Nephron progenitor cell (in vitro differentiated cells): Measurements from ENCODE around the gene SCD.

Experiments
- DNase-seq: peaks from one replicate; pipeline ENCODE4 v3.0.0; 2021
- H3K27ac Mint-ChIP-seq: 2 replicates; pipeline ENCODE4 v1.8.0; 2021; ENCODE audit warnings: mild to moderate bottlenecking, moderate library complexity, mixed read lengths
- H3K27me3 Mint-ChIP-seq: 2 replicates; pipeline ENCODE4 v1.8.0; 2021; ENCODE audit warnings: mild to moderate bottlenecking, low read depth, mixed read lengths; ENCODE audit not compliant: poor library complexity
- H3K36me3 Mint-ChIP-seq: 2 replicates; pipeline ENCODE4 v1.8.0; 2021; ENCODE audit warnings: low read depth, mixed read lengths
- H3K4me1 Mint-ChIP-seq: 2 replicates; pipeline ENCODE4 v1.8.0; 2021; ENCODE audit warnings: mixed read lengths
- H3K4me3 Mint-ChIP-seq: 2 replicates; pipeline ENCODE4 v1.8.0; 2021; ENCODE audit warnings: mild to moderate bottlenecking, moderate library complexity, mixed read lengths
- H3K9me3 Mint-ChIP-seq: 2 replicates; pipeline ENCODE4 v1.8.0; 2021; ENCODE audit warnings: mild to moderate bottlenecking, moderate library complexity, mixed read lengths
- CTCF ChIP-seq: fragments of 200-600 bp; sonication (generic); IDR thresholded peaks from 2 replicates; pipeline ENCODE4 v1.5.0; 2021; ENCODE audit warnings: antibody characterized with exemption

Gene SCD

GRCh38 chr10:100391163-100392002 lies 44.4 kb downstream of the SCD start:
- Mint-ChIP-seq H3K27ac (no peak overlapping the region), H3K9me3 (peaks cover 14% of the 10 kb centered on the region), H3K4me3 (no peak overlapping the region), H3K36me3 (peaks cover 39% of the 10 kb centered on the region), H3K27me3 (no peaks in the 10 kb centered on the region), H3K4me1 (no peaks in the 10 kb centered on the region)
- DNase-seq = no peak
- TF ChIP-seq CTCF = no peak

- H3K9me3 Mint-ChIP-seq = peaks cover 11% of the 10 kb centered on the region
- no peak for TF ChIP-seq CTCF
Measured at GRCh38 chr10:100392686-100393003, 45.6 kb downstream of the SCD start.

GRCh38 chr10:100395626-100396025 lies 48.6 kb downstream of the SCD start:
- no peaks in the 10 kb centered on the region for H3K4me1 Mint-ChIP-seq
- peak overlapping the region; percentile 29 for H3K27ac Mint-ChIP-seq
- no peaks in the 10 kb centered on the region for H3K27me3 Mint-ChIP-seq
- peaks cover 5% of the 10 kb centered on the region for H3K36me3 Mint-ChIP-seq
- no peaks in the 10 kb centered on the region for H3K9me3 Mint-ChIP-seq
- H3K4me3 Mint-ChIP-seq = no peak overlapping the region
- TF ChIP-seq CTCF = no peak
- no peak for DNase-seq

More at GRCh38 chr10:100392686-100393003, 45.6 kb downstream of the SCD start:
- H3K36me3 Mint-ChIP-seq = peaks cover 26% of the 10 kb centered on the region
- no peaks in the 10 kb centered on the region for H3K27me3 Mint-ChIP-seq
- no peak overlapping the region for H3K4me3 Mint-ChIP-seq
- peak overlapping the region; percentile 23 for H3K27ac Mint-ChIP-seq
- no peaks in the 10 kb centered on the region for H3K4me1 Mint-ChIP-seq
- DNase-seq = no peak

- peaks cover 5% of the 10 kb centered on the region for H3K36me3 Mint-ChIP-seq
- TF ChIP-seq CTCF = no peak
- DNase-seq = no peak
- no peaks in the 10 kb centered on the region for H3K4me1 Mint-ChIP-seq
- H3K4me3 Mint-ChIP-seq = no peak overlapping the region
- H3K9me3 Mint-ChIP-seq = no peaks in the 10 kb centered on the region
- no peaks in the 10 kb centered on the region for H3K27me3 Mint-ChIP-seq
- H3K27ac Mint-ChIP-seq = no peak overlapping the region
Measured at GRCh38 chr10:100396605-100397004, 49.6 kb downstream of the SCD start.

GRCh38 chr10:100401631-100402328 lies 54.7 kb downstream of the SCD start:
- no peak overlapping the region for H3K27ac Mint-ChIP-seq
- H3K4me3 Mint-ChIP-seq = no peak overlapping the region

More at GRCh38 chr10:100401631-100402328, 54.7 kb downstream of the SCD start:
- no peaks in the 10 kb centered on the region for H3K4me1 Mint-ChIP-seq
- TF ChIP-seq CTCF = no peak
- H3K9me3 Mint-ChIP-seq = peaks cover 17% of the 10 kb centered on the region
- DNase-seq = no peak
- peaks cover 16% of the 10 kb centered on the region for H3K36me3 Mint-ChIP-seq
- H3K27me3 Mint-ChIP-seq = peaks cover 7% of the 10 kb centered on the region
